NCI-H128 (cell line): ENCODE data around the gene TMEM259.

Experiments
- DNase-seq: peaks from one replicate; lab custom pipeline; 2025; ENCODE audit not compliant: unreplicated experiment; lab: John Stamatoyannopoulos, UW

Gene TMEM259

DNA sequence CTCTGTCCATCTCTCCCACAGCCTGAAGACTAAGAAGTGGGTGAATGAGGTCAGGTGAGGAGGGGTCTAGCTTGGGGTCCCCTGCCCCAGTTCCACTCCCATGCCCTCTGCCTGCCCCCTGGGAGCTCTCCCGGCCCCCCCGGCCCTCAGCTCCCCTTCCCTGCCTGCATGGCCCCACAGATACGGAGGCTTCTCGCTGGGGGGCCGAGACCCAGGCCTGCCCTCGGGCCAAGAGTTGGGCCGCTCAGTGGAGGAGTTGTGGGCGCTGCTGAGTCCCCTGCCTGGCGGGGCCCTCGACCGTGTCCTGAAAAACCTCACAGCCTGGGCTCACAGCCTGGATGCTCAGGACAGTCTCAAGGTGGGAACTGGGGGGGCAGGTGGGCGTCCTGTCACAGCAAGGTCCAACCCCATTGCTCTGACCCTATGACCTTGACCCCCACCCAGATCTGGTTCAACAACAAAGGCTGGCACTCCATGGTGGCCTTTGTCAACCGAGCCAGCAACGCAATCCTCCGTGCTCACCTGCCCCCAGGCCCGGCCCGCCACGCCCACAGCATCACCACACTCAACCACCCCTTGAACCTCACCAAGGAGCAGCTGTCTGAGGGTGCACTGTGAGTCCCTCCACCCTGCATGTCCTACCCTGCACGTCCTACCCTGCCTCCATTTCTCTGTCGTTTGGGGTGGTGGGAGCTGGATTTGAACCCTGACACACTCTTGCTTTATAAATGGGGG lies 35.1 kb upstream of the TMEM259 start:
- no peak for DNase-seq

DNA sequence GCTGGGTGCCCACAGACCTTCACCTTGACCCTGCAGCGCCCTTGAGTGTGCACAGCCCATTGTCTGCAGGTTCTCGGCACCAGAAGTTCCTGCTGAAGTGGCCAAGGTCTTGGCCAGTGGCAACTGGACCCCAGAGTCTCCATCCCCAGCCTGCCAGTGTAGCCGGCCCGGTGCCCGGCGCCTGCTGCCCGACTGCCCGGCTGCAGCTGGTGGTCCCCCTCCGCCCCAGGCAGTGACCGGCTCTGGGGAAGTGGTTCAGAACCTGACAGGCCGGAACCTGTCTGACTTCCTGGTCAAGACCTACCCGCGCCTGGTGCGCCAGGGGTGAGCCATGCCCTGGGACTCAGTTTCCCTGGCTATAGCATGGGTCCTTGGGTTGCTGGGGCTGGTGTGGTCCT lies 34.1 kb upstream of the TMEM259 start:
- DNase-seq, result no peak

DNA sequence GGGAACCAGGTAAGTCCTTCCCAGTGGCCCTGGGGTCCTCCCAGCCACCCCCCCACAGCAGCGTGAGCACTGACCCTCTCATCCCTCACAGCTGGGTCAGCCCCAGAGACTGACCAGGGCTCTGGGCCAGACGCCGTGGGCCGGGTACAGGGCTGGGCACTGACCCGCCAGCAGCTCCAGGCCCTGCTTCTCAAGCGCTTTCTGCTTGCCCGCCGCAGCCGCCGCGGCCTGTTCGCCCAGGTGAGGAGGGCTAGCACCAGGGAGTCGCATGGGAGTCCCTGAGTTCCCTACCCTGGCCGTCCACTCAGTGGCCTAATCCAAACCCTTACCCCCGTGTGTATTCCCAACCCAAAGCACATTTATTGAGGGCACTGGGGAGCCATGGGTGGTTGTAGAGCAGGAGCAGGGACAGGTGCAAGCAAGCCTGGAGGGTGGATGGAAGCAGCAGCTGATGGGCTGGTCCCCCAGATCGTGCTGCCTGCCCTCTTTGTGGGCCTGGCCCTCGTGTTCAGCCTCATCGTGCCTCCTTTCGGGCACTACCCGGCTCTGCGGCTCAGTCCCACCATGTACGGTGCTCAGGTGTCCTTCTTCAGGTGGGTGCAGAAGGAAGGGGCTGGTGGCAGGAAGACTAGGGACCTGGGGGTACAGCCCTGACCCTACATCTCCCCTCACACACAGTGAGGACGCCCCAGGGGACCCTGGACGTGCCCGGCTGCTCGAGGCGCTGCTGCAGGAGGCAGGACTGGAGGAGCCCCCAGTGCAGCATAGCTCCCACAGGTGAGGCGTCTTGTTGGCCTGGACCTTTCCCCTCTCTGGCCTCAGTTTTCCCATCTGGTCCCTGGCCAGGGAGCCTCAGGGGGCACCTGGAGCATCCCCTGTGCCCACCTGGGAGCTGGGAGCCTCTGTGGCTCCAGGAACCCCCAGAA lies 33.4 kb upstream of the TMEM259 start:
- no peak for DNase-seq

DNA sequence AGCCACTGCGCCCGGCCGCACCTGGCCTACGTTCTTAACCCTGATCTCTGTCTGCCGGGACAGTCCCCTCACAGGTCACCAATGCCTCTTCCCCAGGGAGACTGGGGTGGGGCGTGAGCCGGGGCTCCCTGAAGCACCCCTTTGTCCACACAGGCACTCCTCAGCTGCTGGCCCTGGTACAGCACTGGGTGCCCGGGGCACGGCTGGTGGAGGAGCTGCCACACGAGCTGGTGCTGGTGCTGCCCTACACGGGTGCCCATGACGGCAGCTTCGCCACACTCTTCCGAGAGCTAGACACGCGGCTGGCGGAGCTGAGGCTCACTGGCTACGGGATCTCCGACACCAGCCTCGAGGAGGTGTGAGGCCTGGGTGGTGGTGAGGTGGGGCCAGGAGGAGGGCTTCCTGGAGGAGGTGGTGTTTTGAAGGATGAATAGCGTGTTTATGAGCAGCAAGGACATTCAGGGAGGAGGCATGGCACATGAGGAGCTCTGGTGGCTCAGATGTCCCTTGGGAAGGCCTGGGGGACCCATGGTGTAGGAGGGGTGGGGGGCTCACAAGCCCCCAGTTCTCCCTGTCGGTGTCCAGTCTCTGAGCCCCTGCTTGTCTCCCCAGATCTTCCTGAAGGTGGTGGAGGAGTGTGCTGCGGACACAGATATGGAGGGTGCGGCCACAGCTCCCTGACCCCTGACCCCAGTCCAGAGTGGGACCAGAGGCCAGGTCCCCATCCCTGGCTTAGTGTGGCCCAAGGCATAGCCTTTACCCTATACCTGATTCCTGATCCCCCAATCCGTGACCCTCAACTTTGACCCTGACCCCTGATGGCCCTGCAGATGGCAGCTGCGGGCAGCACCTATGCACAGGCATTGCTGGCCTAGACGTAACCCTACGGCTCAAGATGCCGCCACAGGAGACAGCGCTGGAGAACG lies 32.5 kb upstream of the TMEM259 start:
- DNase-seq, result no peak

DNA sequence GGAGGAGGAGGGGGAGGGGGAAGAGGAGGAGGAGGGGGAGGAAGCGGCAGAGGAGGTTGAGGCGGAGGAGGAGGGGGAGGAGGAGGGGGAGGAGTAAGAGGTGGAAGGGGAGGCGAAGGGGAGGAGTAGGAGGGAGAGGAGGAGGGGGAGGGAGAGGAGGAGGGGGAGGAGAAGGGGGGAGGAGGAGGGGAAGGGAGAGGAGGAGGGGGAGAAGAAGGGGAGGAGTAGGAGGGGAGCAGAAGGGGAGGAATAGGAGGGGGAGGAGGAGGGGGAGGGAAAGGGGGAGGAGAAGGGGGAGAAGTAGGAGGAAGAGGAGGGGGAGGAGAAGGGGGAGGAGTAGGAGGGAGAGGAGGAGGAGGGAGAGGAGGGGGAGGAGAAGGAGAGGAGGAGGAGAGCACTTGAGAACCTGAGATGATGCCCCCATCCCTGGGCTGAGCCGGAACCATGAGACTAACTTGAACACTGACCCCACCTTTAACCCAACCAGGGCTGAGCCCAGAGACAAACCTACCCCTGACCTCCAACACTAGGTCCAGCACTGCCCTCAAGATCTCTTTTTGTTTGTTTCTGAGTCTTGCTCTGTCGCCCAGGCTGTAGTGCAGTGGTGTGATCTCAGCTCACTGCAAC lies 31.5 kb upstream of the TMEM259 start:
- DNase-seq, result no peak

DNA sequence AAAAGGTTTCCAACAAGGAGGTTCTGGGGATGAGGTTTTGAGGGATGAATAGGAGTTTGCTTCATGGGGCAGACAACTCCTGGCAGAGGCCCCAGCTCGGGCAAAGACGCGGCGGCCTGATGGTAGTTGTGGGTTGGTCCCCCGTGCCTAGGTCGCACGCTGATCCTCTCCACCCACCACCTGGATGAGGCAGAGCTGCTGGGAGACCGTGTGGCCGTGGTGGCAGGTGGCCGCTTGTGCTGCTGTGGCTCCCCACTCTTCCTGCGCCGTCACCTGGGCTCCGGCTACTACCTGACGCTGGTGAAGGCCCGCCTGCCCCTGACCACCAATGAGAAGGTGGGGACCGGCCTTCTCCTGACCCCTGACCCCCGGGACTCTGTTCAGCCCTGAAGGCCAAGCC lies 30.9 kb upstream of the TMEM259 start:
- no peak for DNase-seq

DNA sequence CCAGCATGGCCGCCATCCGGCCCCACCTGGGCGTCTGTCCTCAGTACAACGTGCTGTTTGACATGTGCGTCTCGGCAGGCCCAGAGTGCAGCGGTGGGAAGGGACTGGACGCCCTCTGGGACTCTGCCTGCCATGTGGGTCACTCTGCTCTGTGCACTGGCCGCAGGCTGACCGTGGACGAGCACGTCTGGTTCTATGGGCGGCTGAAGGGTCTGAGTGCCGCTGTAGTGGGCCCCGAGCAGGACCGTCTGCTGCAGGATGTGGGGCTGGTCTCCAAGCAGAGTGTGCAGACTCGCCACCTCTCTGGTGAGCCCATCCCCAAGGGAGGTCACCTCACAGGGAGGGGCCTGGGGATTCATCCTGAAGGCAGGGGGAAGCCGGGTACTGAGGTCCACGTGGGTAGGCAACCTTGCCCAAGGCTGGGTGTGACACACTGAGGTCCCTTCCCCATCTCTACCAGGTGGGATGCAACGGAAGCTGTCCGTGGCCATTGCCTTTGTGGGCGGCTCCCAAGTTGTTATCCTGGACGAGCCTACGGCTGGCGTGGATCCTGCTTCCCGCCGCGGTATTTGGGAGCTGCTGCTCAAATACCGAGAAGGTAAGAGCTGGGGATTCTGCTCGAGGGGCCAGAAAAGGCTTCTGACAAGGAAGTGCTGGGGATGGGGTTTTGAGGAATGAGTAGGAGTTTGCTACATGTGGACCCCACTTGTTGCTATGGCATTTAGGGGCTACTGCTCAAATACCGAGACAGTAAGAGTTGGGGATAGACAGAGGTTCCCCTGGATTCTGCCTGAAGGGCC lies 30.3 kb upstream of the TMEM259 start:
- DNase-seq, result no peak

DNA sequence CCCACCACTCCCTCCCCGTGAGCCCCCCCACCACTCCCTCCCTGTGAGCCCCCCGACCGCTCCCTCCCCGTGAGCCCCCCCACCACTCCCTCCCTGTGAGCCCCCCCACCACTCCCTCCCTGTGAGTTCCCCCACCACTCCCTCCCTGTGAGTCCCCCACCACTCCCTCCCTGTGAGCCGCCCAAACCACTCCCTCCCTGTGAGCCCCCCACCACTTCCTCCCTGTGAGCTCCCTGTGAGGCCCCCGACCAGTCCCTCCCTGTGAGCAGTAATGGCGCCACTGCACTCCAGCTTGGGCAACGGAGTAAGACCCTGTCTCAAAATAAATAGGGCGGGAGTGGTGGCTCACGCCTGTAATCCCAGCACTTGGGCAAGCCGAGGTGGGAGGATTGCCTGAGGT lies 28.9 kb upstream of the TMEM259 start:
- DNase-seq, result no peak

DNA sequence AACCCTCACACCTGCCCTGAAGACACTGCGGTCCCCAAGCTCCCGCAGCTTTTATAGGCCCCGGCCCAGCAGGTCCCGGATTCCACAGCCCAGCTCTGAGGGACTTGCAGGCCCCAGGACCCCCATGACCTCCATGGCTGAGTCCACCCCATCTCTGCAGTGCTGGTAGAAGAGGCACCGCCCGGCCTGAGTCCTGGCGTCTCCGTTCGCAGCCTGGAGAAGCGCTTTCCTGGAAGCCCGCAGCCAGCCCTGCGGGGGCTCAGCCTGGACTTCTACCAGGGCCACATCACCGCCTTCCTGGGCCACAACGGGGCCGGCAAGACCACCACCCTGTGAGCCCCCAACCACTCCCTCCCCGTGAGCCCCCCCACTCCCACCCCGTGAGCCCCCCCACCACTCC lies 28.2 kb upstream of the TMEM259 start:
- DNase-seq, result no peak

DNA sequence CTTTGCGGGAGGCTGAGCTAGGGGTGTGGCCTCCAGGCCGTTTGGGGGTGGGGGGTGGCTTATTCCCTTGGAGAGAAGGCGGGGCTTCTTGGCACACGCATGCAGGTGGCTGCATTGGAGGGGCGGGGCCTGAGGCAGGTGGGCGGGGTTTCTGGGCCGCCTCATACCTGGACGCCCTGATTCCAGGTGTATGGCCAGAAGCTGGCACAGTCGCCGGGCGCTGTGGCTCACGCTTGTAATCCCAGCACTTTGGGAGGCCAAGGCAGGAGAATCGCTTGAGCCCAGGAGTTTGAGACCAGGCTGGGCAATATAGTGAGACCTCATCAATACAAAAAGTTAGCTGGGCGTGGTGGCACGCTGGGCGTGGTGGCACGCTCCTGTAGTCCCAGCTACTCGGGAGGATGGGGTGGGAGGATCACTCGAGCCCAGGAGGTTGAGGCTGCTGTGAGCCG lies 26.8 kb upstream of the TMEM259 start:
- no peak for DNase-seq

DNA sequence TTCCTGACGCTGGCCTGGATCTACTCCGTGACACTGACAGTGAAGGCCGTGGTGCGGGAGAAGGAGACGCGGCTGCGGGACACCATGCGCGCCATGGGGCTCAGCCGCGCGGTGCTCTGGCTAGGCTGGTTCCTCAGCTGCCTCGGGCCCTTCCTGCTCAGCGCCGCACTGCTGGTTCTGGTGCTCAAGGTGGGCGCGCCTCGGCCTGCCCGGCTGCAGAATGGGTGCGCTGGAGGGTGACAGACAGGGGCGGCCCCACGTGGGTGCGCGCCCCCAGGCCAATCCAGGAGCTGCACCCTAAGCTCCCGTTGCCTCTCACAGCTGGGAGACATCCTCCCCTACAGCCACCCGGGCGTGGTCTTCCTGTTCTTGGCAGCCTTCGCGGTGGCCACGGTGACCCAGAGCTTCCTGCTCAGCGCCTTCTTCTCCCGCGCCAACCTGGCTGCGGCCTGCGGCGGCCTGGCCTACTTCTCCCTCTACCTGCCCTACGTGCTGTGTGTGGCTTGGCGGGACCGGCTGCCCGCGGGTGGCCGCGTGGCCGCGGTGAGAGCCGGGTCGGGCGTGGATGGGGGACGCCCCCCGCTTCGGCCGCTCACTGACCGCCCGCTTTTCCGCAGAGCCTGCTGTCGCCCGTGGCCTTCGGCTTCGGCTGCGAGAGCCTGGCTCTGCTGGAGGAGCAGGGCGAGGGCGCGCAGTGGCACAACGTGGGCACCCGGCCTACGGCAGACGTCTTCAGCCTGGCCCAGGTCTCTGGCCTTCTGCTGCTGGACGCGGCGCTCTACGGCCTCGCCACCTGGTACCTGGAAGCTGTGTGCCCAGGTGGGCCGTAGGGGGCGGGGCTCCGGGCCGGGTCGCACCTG lies 26.1 kb upstream of the TMEM259 start:
- DNase-seq, result no peak

DNA sequence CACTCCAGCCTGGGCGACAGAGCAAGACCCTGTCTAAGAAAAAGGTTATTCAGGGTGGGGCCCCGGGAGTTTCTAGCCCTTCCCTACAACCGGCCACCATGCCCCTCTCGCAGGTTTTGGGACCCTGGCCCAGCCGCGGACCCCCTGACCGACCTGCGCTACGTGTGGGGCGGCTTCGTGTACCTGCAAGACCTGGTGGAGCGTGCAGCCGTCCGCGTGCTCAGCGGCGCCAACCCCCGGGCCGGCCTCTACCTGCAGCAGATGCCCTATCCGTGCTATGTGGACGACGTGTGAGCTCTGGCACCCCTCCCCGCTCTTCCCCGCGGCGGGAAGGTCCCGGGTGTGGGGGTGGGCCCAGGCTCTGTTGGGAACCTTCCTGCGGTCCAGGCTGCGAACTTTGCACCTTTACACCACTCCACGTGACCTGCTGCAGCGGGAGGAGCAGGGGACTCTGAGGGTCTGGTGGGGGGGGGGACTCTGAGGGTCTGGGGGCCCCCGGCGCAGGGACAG lies 25.2 kb upstream of the TMEM259 start:
- DNase-seq, result no peak

DNA sequence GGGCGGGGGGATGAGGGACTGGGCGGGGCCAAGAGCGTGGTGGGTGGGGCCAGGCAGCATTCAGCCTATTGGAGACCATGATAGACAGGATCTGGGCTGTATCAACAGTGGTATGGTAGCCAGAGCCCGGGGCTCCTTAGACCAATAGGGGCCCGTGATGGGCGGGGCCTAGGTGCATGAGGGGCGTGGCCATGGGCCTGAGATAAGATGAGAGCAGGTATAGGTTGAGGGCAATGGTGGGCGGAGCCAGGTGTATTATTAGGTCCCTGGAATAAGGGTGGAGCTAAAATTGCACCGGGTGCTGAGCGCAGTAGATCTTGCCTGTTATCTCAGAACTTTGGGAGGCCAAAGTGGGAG lies 24.3 kb upstream of the TMEM259 start:
- DNase-seq, result no peak

DNA sequence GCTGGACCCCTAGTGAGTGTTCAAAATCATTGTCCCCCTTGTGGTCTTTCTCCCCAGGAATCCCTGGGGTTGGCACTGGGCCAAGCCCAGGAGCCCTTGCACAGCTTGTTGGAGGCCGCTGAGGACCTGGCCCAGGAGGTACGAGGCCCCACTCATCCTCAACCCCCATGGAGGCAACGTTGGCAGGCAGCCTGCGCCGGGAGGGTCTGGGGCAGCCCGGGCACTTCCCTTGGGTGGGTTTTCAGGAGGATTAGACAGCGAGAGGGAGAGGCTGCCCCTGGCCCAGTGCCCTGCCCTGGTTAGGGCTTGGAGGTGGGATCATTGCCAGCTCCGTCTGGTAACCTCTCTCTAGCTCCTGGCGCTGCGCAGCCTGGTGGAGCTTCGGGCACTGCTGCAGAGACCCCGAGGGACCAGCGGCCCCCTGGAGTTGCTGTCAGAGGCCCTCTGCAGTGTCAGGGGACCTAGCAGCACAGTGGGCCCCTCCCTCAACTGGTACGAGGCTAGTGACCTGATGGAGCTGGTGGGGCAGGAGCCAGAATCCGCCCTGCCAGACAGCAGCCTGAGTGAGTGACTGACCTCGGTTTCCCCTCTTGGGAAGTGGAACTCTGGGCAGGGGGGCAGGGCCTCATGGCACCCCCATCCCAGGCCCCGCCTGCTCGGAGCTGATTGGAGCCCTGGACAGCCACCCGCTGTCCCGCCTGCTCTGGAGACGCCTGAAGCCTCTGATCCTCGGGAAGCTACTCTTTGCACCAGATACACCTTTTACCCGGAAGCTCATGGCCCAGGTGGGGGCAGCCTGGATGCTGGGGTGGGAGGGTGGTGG lies 22.0 kb upstream of the TMEM259 start:
- DNase-seq, result no peak

DNA sequence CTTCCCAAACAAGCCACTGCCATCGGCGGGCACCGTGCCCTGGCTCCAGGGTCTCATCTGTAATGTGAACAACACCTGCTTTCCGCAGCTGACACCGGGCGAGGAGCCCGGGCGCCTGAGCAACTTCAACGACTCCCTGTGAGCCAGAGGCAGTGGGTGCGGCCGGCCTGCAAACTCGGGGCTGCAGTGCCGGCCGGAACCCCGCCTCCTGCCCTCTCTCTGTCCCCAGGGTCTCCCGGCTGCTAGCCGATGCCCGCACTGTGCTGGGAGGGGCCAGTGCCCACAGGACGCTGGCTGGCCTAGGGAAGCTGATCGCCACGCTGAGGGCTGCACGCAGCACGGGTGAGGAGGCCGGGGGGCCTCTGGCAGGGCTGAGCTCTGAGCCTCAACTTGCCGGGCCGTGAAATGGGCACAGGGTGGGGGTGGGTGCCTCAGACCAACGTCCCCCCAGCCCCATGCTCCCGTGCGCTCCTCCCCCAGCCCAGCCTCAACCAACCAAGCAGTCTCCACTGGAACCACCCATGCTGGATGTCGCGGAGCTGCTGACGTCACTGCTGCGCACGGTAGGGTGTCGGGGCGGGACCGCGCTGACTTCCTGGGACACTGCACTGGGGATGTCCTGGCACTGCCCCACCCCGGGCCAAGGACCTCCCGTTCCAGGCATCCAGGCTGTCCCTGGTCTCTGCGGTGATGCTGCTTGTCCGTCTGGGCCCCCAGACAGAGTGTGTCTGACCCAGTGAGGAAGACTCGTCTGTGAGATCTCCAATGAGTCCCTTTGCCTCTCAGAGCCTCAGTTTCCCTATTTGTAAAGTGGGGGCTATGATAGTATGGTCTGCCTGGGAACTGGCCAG lies 21.1 kb upstream of the TMEM259 start:
- no peak for DNase-seq

DNA sequence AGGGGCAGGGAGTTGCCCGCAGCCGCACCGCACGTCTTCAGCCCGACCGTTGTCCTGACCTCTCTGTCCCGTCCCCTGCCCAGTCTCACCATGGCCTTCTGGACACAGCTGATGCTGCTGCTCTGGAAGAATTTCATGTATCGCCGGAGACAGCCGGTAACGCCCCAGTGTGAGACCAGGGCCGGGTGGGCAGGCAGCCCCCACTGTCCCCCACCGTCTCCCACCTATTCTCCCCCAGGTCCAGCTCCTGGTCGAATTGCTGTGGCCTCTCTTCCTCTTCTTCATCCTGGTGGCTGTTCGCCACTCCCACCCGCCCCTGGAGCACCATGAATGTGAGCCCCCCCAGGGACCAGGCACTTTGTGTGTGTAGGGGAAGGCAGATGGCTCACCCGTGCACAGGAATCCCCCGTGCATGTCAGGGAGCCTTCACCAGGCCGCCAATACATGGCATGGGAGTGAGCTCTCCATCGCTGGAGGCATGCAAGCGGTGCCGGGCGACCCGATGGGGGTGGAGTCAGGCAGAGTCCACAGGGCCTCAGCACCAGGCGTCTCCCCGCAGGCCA lies 20.4 kb upstream of the TMEM259 start:
- no peak for DNase-seq
